CD4-positive, alpha-beta T cell treated with Interferon gamma for 1 hour (primary cell): Measurements from ENCODE around the gene YPEL2.

ENCODE experiments used
- DNase-seq: peaks from one replicate; pipeline ENCODE4 v3.0.0-alpha.2; 2020

YPEL2 gene

GRCh38 chr17:59436900-59437299 lies 105.4 kb downstream of the YPEL2 start:
- DNase-seq, result no peak

DNA sequence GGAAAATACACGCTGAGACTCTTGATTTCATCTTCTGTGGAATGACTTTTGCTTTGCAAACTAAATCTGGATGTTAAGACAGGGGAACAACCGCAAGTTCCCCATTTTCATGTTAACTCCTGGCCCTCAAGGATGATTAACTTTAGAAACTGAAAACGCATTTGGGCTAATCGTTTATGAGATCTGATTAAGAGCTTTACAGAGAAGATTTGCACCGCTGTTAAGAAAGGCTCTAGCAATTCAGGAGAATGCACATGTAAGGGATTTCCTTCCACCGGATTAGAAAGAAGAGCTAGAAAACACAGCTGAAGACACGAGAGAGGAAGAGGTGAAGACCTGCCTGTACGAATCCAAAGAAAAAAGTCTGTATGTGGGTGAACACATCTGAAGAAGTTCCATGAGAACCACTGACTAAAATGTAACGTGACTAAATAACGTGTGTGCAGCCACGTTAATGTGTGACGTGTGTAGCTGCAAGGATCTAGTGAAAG lies 106.4 kb downstream of the YPEL2 start:
- no peak for DNase-seq

DNA sequence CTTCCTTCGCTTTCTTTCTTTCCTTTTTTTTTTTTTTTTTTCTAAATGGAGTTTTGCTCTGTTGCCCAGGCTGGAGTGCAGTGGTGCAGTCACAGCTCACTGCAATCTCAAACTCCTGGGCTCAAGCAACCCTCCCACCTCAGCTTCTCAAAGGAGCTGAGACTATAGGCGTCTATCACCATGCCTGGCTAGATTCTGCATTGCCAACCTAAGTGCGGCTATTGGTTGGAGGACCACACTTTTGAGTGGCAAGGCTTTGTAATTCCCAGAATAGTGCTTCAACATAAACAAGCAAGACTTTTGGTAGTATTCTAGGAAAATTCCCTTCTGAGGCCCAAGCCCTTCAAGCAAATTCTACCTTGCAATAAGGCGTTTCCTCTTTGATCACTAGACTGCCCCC lies 107.8 kb downstream of the YPEL2 start:
- DNase-seq, result no peak

- no peak for DNase-seq
Observed at GRCh38 chr17:59439741-59440211, 108.3 kb downstream of the YPEL2 start.

GRCh38 chr17:59440757-59441463 lies 109.5 kb downstream of the YPEL2 start:
- peak; percentile 76 for DNase-seq

GRCh38 chr17:59441464-59442096 lies 110.1 kb downstream of the YPEL2 start:
- no peak for DNase-seq

DNA sequence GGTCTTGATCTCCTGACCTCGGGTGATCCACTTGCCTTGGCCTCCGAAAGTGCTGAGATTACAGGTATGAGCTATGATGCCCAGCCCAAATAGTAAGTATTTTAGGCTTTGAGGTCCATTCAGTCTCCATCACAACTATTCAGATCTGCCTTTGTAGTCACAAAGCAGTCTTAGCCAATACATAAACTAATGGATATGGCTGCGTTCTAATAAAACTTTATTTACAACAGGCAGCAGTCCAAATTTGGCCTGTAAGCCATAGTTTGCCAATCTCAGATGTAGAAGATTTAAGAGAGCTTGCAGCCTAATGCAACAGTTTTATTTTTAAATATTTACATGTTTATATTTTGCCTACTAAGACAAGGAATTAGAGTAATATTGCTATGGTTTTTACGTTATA lies 111.7 kb downstream of the YPEL2 start:
- DNase-seq, result no peak
